NCI-H2029 (cell line): ENCODE data around the gene NUP210L.

Source experiments
- DNase-seq: peaks from one replicate; lab custom pipeline; 2025; lab: John Stamatoyannopoulos, UW

NUP210L gene

DNA sequence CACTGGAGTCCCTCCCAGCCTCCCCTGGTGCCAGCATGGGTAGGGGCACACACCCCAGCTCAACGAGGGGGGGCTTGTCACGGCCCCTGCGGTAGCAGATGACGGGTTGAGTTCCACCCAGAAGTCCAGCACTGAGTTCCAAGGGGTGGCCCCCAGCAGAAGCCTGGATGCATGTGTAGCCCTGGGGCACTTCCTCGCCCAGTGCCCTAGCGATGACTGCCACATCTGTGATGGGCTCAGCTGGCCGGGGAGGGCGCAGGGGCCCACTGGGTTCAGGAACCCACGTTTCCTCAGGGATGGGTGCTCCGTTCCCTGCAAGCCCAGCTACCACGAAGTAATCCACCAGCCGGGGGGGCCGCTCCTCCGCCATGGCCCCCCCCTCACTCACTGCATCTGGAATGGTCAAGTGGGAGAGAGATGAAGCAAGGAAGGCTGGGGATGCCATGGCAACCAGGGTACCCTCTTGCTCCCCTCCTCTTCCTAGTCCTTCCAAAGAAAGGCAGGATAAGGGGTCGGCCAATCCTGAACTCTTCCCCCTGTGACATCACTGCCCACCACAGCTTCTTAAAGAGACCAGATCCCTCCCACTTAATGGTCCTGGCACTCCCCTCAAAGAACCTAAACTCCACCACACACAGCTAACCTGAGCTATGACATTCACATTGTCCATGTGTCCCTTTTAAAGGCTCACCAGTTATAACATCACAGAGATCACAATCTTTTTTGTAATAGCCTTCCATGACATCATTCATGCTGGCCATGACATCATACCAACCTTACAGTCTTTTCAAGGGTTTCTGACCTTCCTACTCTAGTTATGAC is 210.7 kb downstream of the NUP210L start:
- DNase-seq, result no peak

DNA sequence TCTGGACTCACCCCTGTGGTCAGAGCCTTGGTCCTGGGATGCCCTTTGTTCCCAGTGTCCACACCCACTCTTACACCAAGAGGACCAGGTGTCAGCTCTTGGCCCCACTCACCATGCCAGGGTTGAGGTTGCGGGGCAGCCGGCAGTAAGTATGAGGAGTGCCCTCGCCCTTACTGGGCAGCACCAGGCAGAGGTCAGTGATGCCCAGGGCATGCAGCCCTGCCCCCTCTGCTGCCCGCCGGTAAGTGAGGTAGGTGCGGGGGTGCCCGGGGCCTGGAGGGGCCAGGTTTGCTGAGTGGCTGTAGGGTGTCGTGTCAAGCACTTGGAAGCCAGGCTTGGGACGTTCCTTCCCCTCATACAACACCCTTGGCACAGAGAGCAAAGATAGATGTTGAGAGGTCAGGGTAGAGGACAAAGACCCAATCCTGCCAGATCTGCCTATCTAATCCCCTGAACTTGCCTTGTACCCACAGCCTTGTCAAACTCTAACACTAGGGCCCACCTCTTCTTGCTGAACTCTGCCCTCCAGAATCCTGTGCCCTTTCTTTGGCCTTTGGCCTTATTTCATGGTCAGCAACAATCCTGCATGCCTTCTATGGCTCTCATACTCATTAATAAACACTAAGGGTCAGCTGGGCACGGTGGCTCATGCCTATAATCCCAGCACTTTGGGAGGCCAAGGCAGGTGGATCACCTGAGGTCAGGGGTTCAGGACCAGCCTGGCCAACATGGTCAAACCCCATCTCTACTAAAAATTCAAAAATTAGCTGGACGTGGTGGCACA is 211.9 kb downstream of the NUP210L start:
- no peak for DNase-seq
